HG03354 (cell line): ENCODE data around the gene NRGN.

Experiments
- ATAC-seq: cut with Tn5 transposase; IDR thresholded peaks from one replicate; pipeline ENCODE4 v1.9.1; 2021; ENCODE audit warnings: mild to moderate bottlenecking; ENCODE audit not compliant: unreplicated experiment, poor library complexity, severe bottlenecking

The NRGN gene

GRCh38 chr11:124778281-124778680, 38.5 kb downstream of the NRGN start:
- no peak for ATAC-seq

GRCh38 chr11:124779568-124779967, 39.8 kb downstream of the NRGN start:
- no peak for ATAC-seq

DNA sequence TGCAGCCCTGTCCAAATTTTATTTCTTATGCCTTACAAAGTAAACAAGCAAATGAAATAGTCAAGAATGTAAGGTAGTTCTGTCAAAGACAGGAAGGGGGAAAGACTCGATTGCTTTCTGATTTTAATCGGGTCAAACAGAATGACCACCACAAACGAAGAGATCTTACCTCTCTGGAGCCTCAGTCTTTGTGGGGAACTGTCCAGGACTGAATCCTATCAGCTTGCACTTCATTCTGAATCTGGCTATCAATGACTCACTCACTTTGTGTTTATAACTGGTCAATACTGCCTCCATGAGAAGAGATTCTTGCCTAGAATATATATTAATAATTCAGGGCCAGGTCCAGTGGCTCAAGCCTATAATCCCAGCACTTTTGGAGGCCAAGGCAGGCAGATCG, 43.3 kb downstream of the NRGN start:
- no peak for ATAC-seq

- no peak for ATAC-seq
These were observed 44.3 kb downstream of the NRGN start for GRCh38 chr11:124784051-124784450.

- ATAC-seq: no peak
These were observed 48.8 kb downstream of the NRGN start for GRCh38 chr11:124788521-124788920.

DNA sequence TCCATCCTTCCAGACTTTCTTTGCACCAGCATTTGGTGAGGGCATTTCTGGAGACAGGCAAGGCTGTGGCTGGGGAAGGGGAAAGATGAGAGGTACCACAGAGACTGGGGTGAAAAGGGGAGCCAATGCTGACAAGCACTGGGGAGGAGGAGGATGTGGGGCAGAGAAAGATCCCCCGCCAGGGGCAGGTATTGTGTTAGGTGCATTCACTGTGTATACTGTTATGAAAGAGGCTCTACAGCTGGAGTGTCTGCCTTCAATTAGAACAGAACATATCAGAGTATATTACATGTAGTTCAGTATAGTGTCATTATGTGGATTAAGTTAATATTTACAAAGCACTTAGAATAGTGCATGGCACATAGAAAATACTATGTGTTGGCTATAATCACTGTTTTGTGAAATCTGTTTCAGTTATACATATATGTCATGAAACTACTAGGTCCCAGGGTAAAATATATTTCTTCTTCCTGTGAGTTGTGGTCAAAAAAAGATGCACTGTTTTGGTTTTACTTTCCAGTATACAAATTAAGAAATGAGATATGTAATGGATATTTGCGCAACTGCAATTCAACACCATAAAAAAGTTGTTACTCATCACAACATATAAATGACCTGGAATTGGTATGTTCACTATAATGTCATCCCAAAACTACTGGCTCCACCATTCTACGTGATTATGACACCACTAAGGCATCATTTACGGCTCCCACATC, 52.0 kb downstream of the NRGN start:
- ATAC-seq: peak; percentile 87

DNA sequence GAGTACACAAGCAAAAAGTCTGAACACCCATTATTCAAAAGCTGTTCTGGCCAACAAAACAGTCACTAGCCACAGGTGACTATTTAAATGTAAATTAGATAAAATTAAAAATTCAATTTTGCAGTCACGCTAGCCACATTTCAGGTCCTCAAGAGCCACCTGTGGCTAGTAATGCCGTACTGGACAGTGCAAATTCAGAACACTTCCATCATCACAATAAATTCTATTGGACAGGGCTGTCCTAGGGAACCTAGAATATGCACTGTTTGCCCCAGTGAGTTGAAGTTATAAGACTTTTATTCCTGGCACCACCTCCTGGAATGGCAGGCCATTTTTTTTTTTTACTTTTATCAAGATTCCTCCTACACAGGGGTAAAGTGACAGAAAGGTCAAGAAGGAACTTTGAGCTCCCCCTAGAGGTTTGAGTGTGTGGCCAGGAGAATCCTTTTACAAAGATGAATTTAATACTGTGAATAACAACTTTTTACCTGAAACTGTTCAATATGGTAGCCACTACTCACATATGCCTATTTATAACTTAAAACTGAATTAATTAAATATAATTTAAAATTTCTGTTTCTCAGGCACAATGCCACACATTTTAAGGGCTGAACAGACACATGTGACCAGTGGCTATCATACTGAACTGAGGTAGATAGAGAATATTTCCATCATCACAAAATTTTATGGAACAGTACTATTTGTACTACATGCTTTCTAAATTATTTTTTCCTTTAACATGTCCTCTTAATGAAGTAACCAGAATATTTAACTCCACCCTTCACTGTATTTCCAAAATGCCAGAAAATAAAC, 53.9 kb downstream of the NRGN start:
- ATAC-seq: peak; percentile 63

GRCh38 chr11:124796312-124796711, 56.6 kb downstream of the NRGN start:
- no peak for ATAC-seq
